GM12875 (cell line): Measurements from ENCODE around the gene DBNDD2.

ENCODE experiments used
- H3K4me3 ChIP-seq: one replicate; pipeline ENCODE4 v1.5.1; 2011; ENCODE audit warnings: low read depth, low read length, control low read depth
- CTCF ChIP-seq: IDR thresholded peaks from 2 replicates; pipeline ENCODE4 v1.5.1; 2011; ENCODE audit warnings: low read depth, mild to moderate bottlenecking, control low read depth, inconsistent platforms, low read length, moderate library complexity, borderline replicate concordance; ENCODE audit not compliant: insufficient read depth

Gene DBNDD2

DNA sequence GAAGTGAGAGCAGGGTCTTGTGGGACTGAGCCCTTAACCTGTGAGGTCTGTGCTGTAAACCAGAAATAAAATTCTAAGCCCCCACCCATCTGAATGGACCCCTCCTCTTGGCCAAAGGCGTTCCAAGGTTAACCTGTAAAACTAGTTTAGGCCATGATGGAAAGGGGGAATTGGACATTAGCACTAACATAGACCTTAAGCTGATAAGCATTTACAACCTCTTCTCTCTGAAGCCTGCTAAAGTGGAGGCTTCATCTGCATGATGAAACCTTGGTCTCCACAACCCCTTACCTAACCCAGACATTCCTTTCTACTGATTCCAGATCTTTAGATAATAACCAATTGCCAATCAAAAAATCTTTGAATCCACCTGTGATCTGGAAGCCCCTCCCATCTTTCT is 33.7 kb downstream of the DBNDD2 start:
- H3K4me3 ChIP-seq: no peak overlapping the region
- TF ChIP-seq CTCF: no peak

GRCh38 chr20:45444050-45444449 is 36.0 kb downstream of the DBNDD2 start:
- no peak overlapping the region for H3K4me3 ChIP-seq
- TF ChIP-seq CTCF: no peak

- TF ChIP-seq CTCF: peak; percentile 77
- no peak overlapping the region for H3K4me3 ChIP-seq
Measured at GRCh38 chr20:45445805-45446562, 37.9 kb downstream of the DBNDD2 start.

DNA sequence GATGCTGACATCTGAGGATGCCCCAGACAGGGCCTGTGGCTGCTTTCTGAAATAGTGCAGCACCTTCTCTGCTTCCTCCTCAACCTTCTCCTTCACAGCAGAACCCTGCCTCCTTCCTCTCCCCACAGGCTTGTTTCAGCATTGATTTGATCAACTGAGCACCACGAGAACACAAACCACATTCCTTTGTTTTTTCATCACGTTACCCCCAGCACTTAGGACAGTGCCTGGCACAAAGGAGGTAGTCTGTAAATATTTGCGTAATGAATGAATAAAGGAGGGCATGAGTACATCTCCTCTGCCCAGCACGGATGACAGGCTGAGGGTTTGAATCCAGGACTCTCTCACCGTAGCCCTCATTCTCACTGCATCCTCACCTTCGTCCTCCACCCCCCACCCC is 40.2 kb downstream of the DBNDD2 start:
- no peak overlapping the region for H3K4me3 ChIP-seq
- TF ChIP-seq CTCF: no peak

DNA sequence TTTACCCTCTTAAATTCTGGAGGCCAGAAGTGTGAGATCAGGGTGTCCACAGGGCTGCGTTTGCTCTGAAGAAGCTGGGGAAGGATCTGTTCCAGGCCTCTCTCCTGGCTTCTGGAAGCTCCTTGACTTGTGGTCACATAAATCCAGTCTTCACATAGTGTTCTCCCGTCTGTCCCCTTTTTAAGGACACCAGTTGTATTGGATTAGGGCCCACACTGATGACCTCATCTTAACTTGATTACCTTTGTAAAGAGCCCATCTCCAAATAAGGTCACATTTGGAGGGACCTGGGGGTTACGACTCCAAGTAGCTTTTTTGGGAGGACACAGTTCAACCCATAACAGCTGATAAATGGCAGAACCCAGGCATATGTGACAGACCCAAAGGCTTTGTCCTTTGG is 41.4 kb downstream of the DBNDD2 start:
- TF ChIP-seq CTCF: no peak
- H3K4me3 ChIP-seq: no peak overlapping the region

- peak; percentile 52; the same call in 1 of the 2 replicates for TF ChIP-seq CTCF
- no peak overlapping the region for H3K4me3 ChIP-seq
Measured at GRCh38 chr20:45450097-45450818, 42.2 kb downstream of the DBNDD2 start.

- no peak overlapping the region for H3K4me3 ChIP-seq
- no peak for TF ChIP-seq CTCF
Measured at GRCh38 chr20:45452238-45452637, 44.1 kb downstream of the DBNDD2 start.
